ENCODE results near the gene EML3.
A peak's percentile ranks its signal among the peaks of the same experiment; 100 is the strongest.

The EML3 gene

GRCh38 chr11:62602141-62603071, 10.2 kb downstream of the EML3 start:
- TF ChIP-seq CTCF (IDR thresholded peaks at IDR 0.05; ENCODE audit: insufficient read depth, missing control alignments): no peak
- peak; percentile 78 for DNase-seq (ENCODE audit: insufficient read length, low spot score)
- no peak for FAIRE-seq

- no peak for FAIRE-seq
- DNase-seq (ENCODE audit: insufficient read length, low spot score): peak; percentile 75
- no peak for TF ChIP-seq CTCF (IDR thresholded peaks at IDR 0.05; ENCODE audit: insufficient read depth, missing control alignments)
Observed at GRCh38 chr11:62601372-62602140, 11.0 kb downstream of the EML3 start, which contains the start of gene MTA2. TSS of gene MTA2 (minus strand) at chr11:62601865. CDS start at chr11:62601450, 415 bp downstream.

- no peak for TF ChIP-seq CTCF (IDR thresholded peaks at IDR 0.05; ENCODE audit: insufficient read depth, missing control alignments)
- DNase-seq (ENCODE audit: insufficient read length, low spot score) (no peak), FAIRE-seq (no peak)
Observed at GRCh38 chr11:62601122-62601371, 11.5 kb downstream of the EML3 start.

- DNase-seq (ENCODE audit: insufficient read length, low spot score) (no peak), FAIRE-seq (no peak)
- no peak for TF ChIP-seq CTCF (IDR thresholded peaks at IDR 0.05; ENCODE audit: insufficient read depth, missing control alignments)
Observed at GRCh38 chr11:62600367-62601121, 12.0 kb downstream of the EML3 start.

GRCh38 chr11:62599901-62600300, 12.7 kb downstream of the EML3 start:
- FAIRE-seq (no peak), DNase-seq (ENCODE audit: insufficient read length, low spot score) (no peak)
- no peak for TF ChIP-seq CTCF (IDR thresholded peaks at IDR 0.05; ENCODE audit: insufficient read depth, missing control alignments)

- DNase-seq (ENCODE audit: insufficient read length, low spot score) (peak; percentile 86), FAIRE-seq (no peak)
- TF ChIP-seq CTCF (IDR thresholded peaks at IDR 0.05; ENCODE audit: insufficient read depth, missing control alignments): no peak
Observed at GRCh38 chr11:62599069-62599696, 13.4 kb downstream of the EML3 start.
